ENCODE results near the gene BIRC2. TPM values are rescaled to one million over a fixed set of nuclear protein-coding genes. Genes with fewer than 3 reads are reported as not detected.

BIRC2 gene
- total RNA-seq, 1 experiment from 2014 or later: 53.5 TPM

GRCh38 chr11:102385085-102386007 lies 38.3 kb downstream of the BIRC2 start:
- no TSS peak for BruUV-seq (replicated peaks)
- no peak overlapping the region for H3K4me3 ChIP-seq (ENCODE audit: low read depth, low read length)
- Mint-ChIP-seq H3K4me1 (ENCODE audit: low read depth, unreplicated experiment) (peaks cover 44% of the 10 kb centered on the region), H3K9me3 (ENCODE audit: unreplicated experiment) (no peaks in the 10 kb centered on the region), H3K27ac (ENCODE audit: unreplicated experiment) (peak overlapping the region; percentile 28), H3K36me3 (ENCODE audit: insufficient read depth, unreplicated experiment) (peaks cover 25% of the 10 kb centered on the region), H3K27me3 (ENCODE audit: insufficient read depth, unreplicated experiment) (no peaks in the 10 kb centered on the region), H3K4me3 (ENCODE audit: unreplicated experiment) (peak overlapping the region; percentile 1)
- no peaks in the 10 kb centered on the region for H3K9me3 ChIP-seq
- intact Hi-C loops (cut with micrococcal nuclease; ENCODE audit: unreplicated experiment): no loop called here
- DNase-seq: peak; percentile 37 to 52
- no peak for TF ChIP-seq CTCF (IDR thresholded peaks at IDR 0.05; ENCODE audit: insufficient read depth in 1 of 2, low read depth in 1 of 2, low read length in 1 of 2, severe bottlenecking in 1 of 2, unreplicated experiment in 1 of 2)
- POLR2A ChIA-PET: interaction anchor here (0.5 to 0.6 kb wide), 2 partner anchors 33 to 41 kb away, joined by 3 to 5 read pairs; no protein-coding TSS in a partner anchor
- H3K27me3 ChIP-seq (replicated peaks; ENCODE audit: control insufficient read depth, insufficient read depth, low read length): no peaks in the 10 kb centered on the region
- CTCF ChIA-PET: no interaction called here
- peaks cover 9% of the 10 kb centered on the region; the same call in 1 of the 2 replicates for H3K36me3 ChIP-seq (ENCODE audit: control insufficient read depth, insufficient read depth, low read length)
- H3K4me1 ChIP-seq: peaks cover 43% of the 10 kb centered on the region

GRCh38 chr11:102386136-102386734 lies 39.2 kb downstream of the BIRC2 start:
- Histone ChIP-seq H3K4me1 (peaks cover 45% of the 10 kb centered on the region), H3K36me3 (ENCODE audit: control insufficient read depth, insufficient read depth, low read length) (peaks cover 9% of the 10 kb centered on the region; the same call in 1 of the 2 replicates), H3K4me3 (ENCODE audit: low read depth, low read length) (no peak overlapping the region), H3K27me3 (replicated peaks; ENCODE audit: control insufficient read depth, insufficient read depth, low read length) (no peaks in the 10 kb centered on the region), H3K9me3 (no peaks in the 10 kb centered on the region)
- ChIA-PET CTCF (no interaction called here), POLR2A (no interaction called here)
- no TSS peak for BruUV-seq (replicated peaks)
- intact Hi-C loops (cut with micrococcal nuclease; ENCODE audit: unreplicated experiment): no loop called here
- H3K4me1 Mint-ChIP-seq (ENCODE audit: low read depth, unreplicated experiment): peaks cover 49% of the 10 kb centered on the region
- TF ChIP-seq CTCF (IDR thresholded peaks at IDR 0.05; ENCODE audit: insufficient read depth in 1 of 2, low read depth in 1 of 2, low read length in 1 of 2, severe bottlenecking in 1 of 2, unreplicated experiment in 1 of 2): no peak
- no peak for DNase-seq
- no peaks in the 10 kb centered on the region for H3K9me3 Mint-ChIP-seq (ENCODE audit: unreplicated experiment)
- H3K27me3 Mint-ChIP-seq (ENCODE audit: insufficient read depth, unreplicated experiment): no peaks in the 10 kb centered on the region
- no peak overlapping the region for H3K27ac Mint-ChIP-seq (ENCODE audit: unreplicated experiment)
- no peak overlapping the region for H3K4me3 Mint-ChIP-seq (ENCODE audit: unreplicated experiment)
- peaks cover 25% of the 10 kb centered on the region for H3K36me3 Mint-ChIP-seq (ENCODE audit: insufficient read depth, unreplicated experiment)

GRCh38 chr11:102387043-102387781 lies 40.2 kb downstream of the BIRC2 start:
- intact Hi-C loops (cut with micrococcal nuclease; ENCODE audit: unreplicated experiment): no loop called here
- H3K27me3 Mint-ChIP-seq (ENCODE audit: insufficient read depth, unreplicated experiment): no peaks in the 10 kb centered on the region

More at GRCh38 chr11:102387043-102387781, 40.2 kb downstream of the BIRC2 start:
- Mint-ChIP-seq H3K4me1 (ENCODE audit: low read depth, unreplicated experiment) (peaks cover 49% of the 10 kb centered on the region), H3K9me3 (ENCODE audit: unreplicated experiment) (no peaks in the 10 kb centered on the region), H3K27ac (ENCODE audit: unreplicated experiment) (no peak overlapping the region), H3K4me3 (ENCODE audit: unreplicated experiment) (no peak overlapping the region), H3K36me3 (ENCODE audit: insufficient read depth, unreplicated experiment) (peaks cover 31% of the 10 kb centered on the region)
- DNase-seq: no peak
- Histone ChIP-seq H3K27me3 (replicated peaks; ENCODE audit: control insufficient read depth, insufficient read depth, low read length) (no peaks in the 10 kb centered on the region), H3K9me3 (no peaks in the 10 kb centered on the region), H3K4me3 (ENCODE audit: low read depth, low read length) (no peak overlapping the region), H3K36me3 (ENCODE audit: control insufficient read depth, insufficient read depth, low read length) (peaks cover 11% of the 10 kb centered on the region; the same call in 1 of the 2 replicates), H3K4me1 (peaks cover 45% of the 10 kb centered on the region)
- ChIA-PET POLR2A (no interaction called here), CTCF (no interaction called here)
- no TSS peak for BruUV-seq (replicated peaks)
- TF ChIP-seq CTCF (IDR thresholded peaks at IDR 0.05; ENCODE audit: insufficient read depth in 1 of 2, low read depth in 1 of 2, low read length in 1 of 2, severe bottlenecking in 1 of 2, unreplicated experiment in 1 of 2): no peak

All from Caco-2 (cell line).